Gastroesophageal sphincter (tissue), 4 donors: ENCODE results near the gene ATG13. TPM values are rescaled to one million over a fixed set of nuclear protein-coding genes. Genes with fewer than 3 reads are reported as not detected.

Experiments used
- ATAC-seq: fragments of 150-250 bp; one replicate; pipeline ENCODE4 v1.9.1; 2016; ENCODE audit warnings: mild to moderate bottlenecking, moderate library complexity
- H3K27ac ChIP-seq, 4 donors: fragments of 200-600 bp; sonication (generic) in 3 of 4; 1 replicate in 3 of 4; 2 replicates in 1 of 4; pipeline ENCODE4 v1.5.1; 2016 to 2019
- H3K27me3 ChIP-seq: fragments of 200-600 bp; sonication (generic); one replicate; pipeline ENCODE4 v1.5.1; 2019
- H3K36me3 ChIP-seq, 2 donors: fragments of 200-600 bp; sonication (generic); one replicate each; pipeline ENCODE4 v1.5.1; 2019; ENCODE audit warnings: control low read depth in 1 of 2
- H3K4me1 ChIP-seq, 3 donors: fragments of 200-600 bp; sonication (generic); 1 replicate in 2 of 3; 2 replicates in 1 of 3; pipeline ENCODE4 v1.5.1; 2016 to 2019; ENCODE audit warnings: control low read depth in 2 of 3
- H3K4me3 ChIP-seq, 2 donors: fragments of 200-600 bp; sonication (generic); one replicate each; pipeline ENCODE4 v1.5.1; 2019; ENCODE audit warnings: mild to moderate bottlenecking in 1 of 2, moderate library complexity in 1 of 2
- H3K9me3 ChIP-seq, 3 donors: fragments of 200-600 bp; sonication (generic); one replicate each; pipeline ENCODE4 v1.5.1; 2017 to 2019; ENCODE audit warnings: control low read depth in 2 of 3
- EP300 ChIP-seq: sonication (generic); formaldehyde crosslinking; IDR thresholded peaks from one replicate; pipeline ENCODE4 v1.6.1; 2017; ENCODE audit warnings: antibody characterized with exemption, mild to moderate bottlenecking
- POLR2A ChIP-seq, 2 donors: fragments of 450-650 bp; IDR thresholded peaks; one replicate each; pipeline ENCODE4 v1.6.1; 2017; ENCODE audit warnings: antibody characterized with exemption in 2 of 2, mild to moderate bottlenecking in 2 of 2, moderate library complexity in 1 of 2
- POLR2AphosphoS5 ChIP-seq: sonication (generic); formaldehyde crosslinking; IDR thresholded peaks from one replicate; pipeline ENCODE4 v1.6.1; 2017; ENCODE audit warnings: antibody characterized with exemption
- WGBS, 2 donors: methylation state at CpG; one replicate each; pipeline ENCODE4 v1.1.5; 2018; ENCODE audit warnings: low coverage in 1 of 2; 5-methylcytosine and 5-hydroxymethylcytosine counted together
- total RNA-seq, 4 donors: library from RNA; depleted of rRNA; stranded (reverse); fragments of >200 nt; gene quantifications; one replicate each; pipeline ENCODE4 v1.1.0, GENCODE V29; 2016
- TF ChIP-seq, protein P1 (sequence below), 4 experiments: fragments of 200-600 bp in 2 of 4; fragments of 450-650 bp in 2 of 4; sonication (generic) in 1 of 4; IDR thresholded peaks; one replicate each; pipeline ENCODE4 v1.5.1; 2017 to 2019; ENCODE audit warnings: antibody characterized with exemption in 4 of 4, mild to moderate bottlenecking in 2 of 4, moderate library complexity in 2 of 4

The ATG13 gene
- total RNA-seq, 4 donors from 2014 or later: 47.8 to 81.1 (median 69.5) TPM

- peaks cover 2 to 96% of the 10 kb centered on the region in 2 donors for H3K36me3 ChIP-seq
- 17 to 29% methylated on average over 1 to 2 of the region's 2 CpGs for WGBS, 2 donors
- no peaks in the 10 kb centered on the region for H3K9me3 ChIP-seq
- peak; percentile 68 for TF ChIP-seq POLR2AphosphoS5
- TF ChIP-seq, protein P1, sequence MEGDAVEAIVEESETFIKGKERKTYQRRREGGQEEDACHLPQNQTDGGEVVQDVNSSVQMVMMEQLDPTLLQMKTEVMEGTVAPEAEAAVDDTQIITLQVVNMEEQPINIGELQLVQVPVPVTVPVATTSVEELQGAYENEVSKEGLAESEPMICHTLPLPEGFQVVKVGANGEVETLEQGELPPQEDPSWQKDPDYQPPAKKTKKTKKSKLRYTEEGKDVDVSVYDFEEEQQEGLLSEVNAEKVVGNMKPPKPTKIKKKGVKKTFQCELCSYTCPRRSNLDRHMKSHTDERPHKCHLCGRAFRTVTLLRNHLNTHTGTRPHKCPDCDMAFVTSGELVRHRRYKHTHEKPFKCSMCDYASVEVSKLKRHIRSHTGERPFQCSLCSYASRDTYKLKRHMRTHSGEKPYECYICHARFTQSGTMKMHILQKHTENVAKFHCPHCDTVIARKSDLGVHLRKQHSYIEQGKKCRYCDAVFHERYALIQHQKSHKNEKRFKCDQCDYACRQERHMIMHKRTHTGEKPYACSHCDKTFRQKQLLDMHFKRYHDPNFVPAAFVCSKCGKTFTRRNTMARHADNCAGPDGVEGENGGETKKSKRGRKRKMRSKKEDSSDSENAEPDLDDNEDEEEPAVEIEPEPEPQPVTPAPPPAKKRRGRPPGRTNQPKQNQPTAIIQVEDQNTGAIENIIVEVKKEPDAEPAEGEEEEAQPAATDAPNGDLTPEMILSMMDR (IDR thresholded peaks at IDR 0.05): no peak
- H3K4me1 ChIP-seq: peaks cover 0 to 26% (median 0%) of the 10 kb centered on the region in 3 donors
- H3K27ac ChIP-seq: peak overlapping the region in 3 of 4 donors; percentile 34 to 75 (median 59)
- peak; percentile 96 for ATAC-seq
- no peak overlapping the region for H3K4me3 ChIP-seq
- no peaks in the 10 kb centered on the region for H3K27me3 ChIP-seq
Observed at GRCh38 chr11:46649180-46649738, 31.9 kb downstream of the ATG13 start.

- no peak overlapping the region for H3K27ac ChIP-seq
- H3K27me3 ChIP-seq: no peaks in the 10 kb centered on the region
- no peak for TF ChIP-seq POLR2A (IDR thresholded peaks at IDR 0.05)
- TF ChIP-seq, protein P1 (IDR thresholded peaks at IDR 0.05): no peak
- TF ChIP-seq EP300: no peak
- TF ChIP-seq POLR2AphosphoS5: no peak
- WGBS, 2 donors: 80 to 82% methylated on average over 1 to 4 of the region's 4 CpGs
- no peaks in the 10 kb centered on the region for H3K9me3 ChIP-seq
- no peak for ATAC-seq
- no peak overlapping the region for H3K4me3 ChIP-seq
- peaks cover 0 to 100% of the 10 kb centered on the region in 2 donors for H3K36me3 ChIP-seq
- H3K4me1 ChIP-seq: no peaks in the 10 kb centered on the region
Observed at GRCh38 chr11:46655631-46656030, 38.3 kb downstream of the ATG13 start.

- Histone ChIP-seq H3K36me3 (peaks cover 0 to 99% of the 10 kb centered on the region in 2 donors), H3K4me1 (no peaks in the 10 kb centered on the region), H3K4me3 (no peak overlapping the region), H3K27ac (no peak overlapping the region), H3K9me3 (no peaks in the 10 kb centered on the region), H3K27me3 (no peaks in the 10 kb centered on the region)
- ATAC-seq: no peak
- 70 to 72% methylated on average over 2 to 3 of the region's 3 CpGs for WGBS, 2 donors
- TF ChIP-seq EP300 (no peak), POLR2A (IDR thresholded peaks at IDR 0.05) (no peak), POLR2AphosphoS5 (no peak)
- TF ChIP-seq, protein P1 (IDR thresholded peaks at IDR 0.05): no peak
Observed at GRCh38 chr11:46657186-46657585, 39.8 kb downstream of the ATG13 start.

DNA sequence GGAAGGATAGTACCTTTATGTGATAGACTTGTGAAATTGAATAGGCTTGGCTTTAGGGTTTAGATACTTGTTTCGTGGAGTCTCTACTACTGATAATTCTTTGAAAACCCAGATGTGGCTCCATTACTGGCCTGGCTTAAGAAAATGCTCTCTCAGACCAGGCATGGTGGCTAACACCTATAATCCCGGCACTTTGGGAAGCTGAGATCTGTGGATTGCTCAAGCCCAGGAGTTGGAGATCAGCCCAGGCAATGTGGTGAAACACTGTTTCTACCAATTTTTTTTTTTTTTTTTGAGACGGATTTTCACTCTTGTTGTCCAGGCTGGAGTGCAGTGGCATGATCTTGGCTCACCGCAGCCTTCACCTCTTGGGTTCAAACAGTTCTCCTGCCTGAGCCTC, 40.9 kb downstream of the ATG13 start:
- H3K9me3 ChIP-seq: no peaks in the 10 kb centered on the region
- H3K4me3 ChIP-seq: no peak overlapping the region
- peak overlapping the region in 2 of 4 donors; percentile 2 to 12 for H3K27ac ChIP-seq
- peak; percentile 84 for ATAC-seq
- H3K36me3 ChIP-seq: peaks cover 0 to 99% of the 10 kb centered on the region in 2 donors
- 67 to 89% methylated on average over 2 to 4 of the region's 4 CpGs for WGBS, 2 donors
- H3K27me3 ChIP-seq: no peaks in the 10 kb centered on the region
- TF ChIP-seq POLR2A (IDR thresholded peaks at IDR 0.05): no peak
- TF ChIP-seq, protein P1 (IDR thresholded peaks at IDR 0.05): no peak
- no peak for TF ChIP-seq EP300
- TF ChIP-seq POLR2AphosphoS5: no peak
- peaks cover 0 to under 1% (median 0%) of the 10 kb centered on the region in 3 donors for H3K4me1 ChIP-seq

GRCh38 chr11:46659908-46660307, 42.6 kb downstream of the ATG13 start:
- H3K4me1 ChIP-seq: peaks cover 0 to 4% (median 0%) of the 10 kb centered on the region in 3 donors
- H3K27me3 ChIP-seq: no peaks in the 10 kb centered on the region
- 88 to 100% methylated on average over 1 of the region's 1 CpG for WGBS, 2 donors
- peak overlapping the region in 1 of 4 donors; percentile 1 for H3K27ac ChIP-seq
- TF ChIP-seq EP300: no peak
- TF ChIP-seq, protein P1 (IDR thresholded peaks at IDR 0.05): no peak
- H3K9me3 ChIP-seq: no peaks in the 10 kb centered on the region
- peaks cover 0 to 99% of the 10 kb centered on the region in 2 donors for H3K36me3 ChIP-seq
- H3K4me3 ChIP-seq: no peak overlapping the region
- peak; percentile 28 for ATAC-seq
